ENCODE data around the gene GPRC5C.
A peak's percentile ranks its signal among the peaks of the same experiment; 100 is the strongest.

- TF ChIP-seq, protein P1, sequence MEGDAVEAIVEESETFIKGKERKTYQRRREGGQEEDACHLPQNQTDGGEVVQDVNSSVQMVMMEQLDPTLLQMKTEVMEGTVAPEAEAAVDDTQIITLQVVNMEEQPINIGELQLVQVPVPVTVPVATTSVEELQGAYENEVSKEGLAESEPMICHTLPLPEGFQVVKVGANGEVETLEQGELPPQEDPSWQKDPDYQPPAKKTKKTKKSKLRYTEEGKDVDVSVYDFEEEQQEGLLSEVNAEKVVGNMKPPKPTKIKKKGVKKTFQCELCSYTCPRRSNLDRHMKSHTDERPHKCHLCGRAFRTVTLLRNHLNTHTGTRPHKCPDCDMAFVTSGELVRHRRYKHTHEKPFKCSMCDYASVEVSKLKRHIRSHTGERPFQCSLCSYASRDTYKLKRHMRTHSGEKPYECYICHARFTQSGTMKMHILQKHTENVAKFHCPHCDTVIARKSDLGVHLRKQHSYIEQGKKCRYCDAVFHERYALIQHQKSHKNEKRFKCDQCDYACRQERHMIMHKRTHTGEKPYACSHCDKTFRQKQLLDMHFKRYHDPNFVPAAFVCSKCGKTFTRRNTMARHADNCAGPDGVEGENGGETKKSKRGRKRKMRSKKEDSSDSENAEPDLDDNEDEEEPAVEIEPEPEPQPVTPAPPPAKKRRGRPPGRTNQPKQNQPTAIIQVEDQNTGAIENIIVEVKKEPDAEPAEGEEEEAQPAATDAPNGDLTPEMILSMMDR (IDR thresholded peaks at IDR 0.05): no peak
- TF ChIP-seq POLR2A (IDR thresholded peaks at IDR 0.05): peak; percentile 10 to 55
Measured at GRCh38 chr17:74431568-74432423, at the start of gene GPRC5C.
